ENCODE data around the gene RAI1. TPM values are rescaled to one million over a fixed set of nuclear protein-coding genes. Genes with fewer than 3 reads are reported as not detected.
A peak's percentile ranks its signal among the peaks of the same experiment; 100 is the strongest.

RAI1 gene
- total and polyA plus RNA-seq, 2 of the 8 experiments (the other 6 are each of a cell fraction or from before 2014, with no cell fraction given), result 0.39 to 1.2 TPM

- no peak for TF ChIP-seq SP2 (IDR thresholded peaks at IDR 0.05; ENCODE audit: low read length)
- TF ChIP-seq RBBP5 (IDR thresholded peaks at IDR 0.05; ENCODE audit: borderline replicate concordance, low read depth, low read length), result peak; percentile 76; the same call in 1 of the 2 replicates
- TF ChIP-seq ZNF274 (IDR thresholded peaks at IDR 0.05; ENCODE audit: borderline replicate concordance, extremely low read depth, low read length), result no peak
- no peak for TF ChIP-seq RNF2 (IDR thresholded peaks at IDR 0.05; ENCODE audit: borderline replicate concordance, low read depth, low read length, missing control alignments, poor library complexity, severe bottlenecking)
- TF ChIP-seq SIX5 (IDR thresholded peaks at IDR 0.05; ENCODE audit: low read depth, low read length), result no peak
- no peak for TF ChIP-seq POLR2A (IDR thresholded peaks at IDR 0.05; ENCODE audit: control extremely low read depth in 1 of 2, low read depth in 2 of 2, low read length in 2 of 2)
- TF ChIP-seq, protein P1, sequence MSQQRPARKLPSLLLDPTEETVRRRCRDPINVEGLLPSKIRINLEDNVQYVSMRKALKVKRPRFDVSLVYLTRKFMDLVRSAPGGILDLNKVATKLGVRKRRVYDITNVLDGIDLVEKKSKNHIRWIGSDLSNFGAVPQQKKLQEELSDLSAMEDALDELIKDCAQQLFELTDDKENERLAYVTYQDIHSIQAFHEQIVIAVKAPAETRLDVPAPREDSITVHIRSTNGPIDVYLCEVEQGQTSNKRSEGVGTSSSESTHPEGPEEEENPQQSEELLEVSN (IDR thresholded peaks at IDR 0.05), result peak; percentile 12; the same call in 1 of the 2 replicates
- TF ChIP-seq, protein P2, sequence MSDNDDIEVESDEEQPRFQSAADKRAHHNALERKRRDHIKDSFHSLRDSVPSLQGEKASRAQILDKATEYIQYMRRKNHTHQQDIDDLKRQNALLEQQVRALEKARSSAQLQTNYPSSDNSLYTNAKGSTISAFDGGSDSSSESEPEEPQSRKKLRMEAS (IDR thresholded peaks at IDR 0.05), result peak; percentile 62
- TF ChIP-seq KDM4A (IDR thresholded peaks at IDR 0.05; ENCODE audit: low read depth, low read length, severe bottlenecking), result no peak
- TF ChIP-seq MAFK (IDR thresholded peaks at IDR 0.05; ENCODE audit: low read depth, low read length), result no peak
- TF ChIP-seq, protein P3, sequence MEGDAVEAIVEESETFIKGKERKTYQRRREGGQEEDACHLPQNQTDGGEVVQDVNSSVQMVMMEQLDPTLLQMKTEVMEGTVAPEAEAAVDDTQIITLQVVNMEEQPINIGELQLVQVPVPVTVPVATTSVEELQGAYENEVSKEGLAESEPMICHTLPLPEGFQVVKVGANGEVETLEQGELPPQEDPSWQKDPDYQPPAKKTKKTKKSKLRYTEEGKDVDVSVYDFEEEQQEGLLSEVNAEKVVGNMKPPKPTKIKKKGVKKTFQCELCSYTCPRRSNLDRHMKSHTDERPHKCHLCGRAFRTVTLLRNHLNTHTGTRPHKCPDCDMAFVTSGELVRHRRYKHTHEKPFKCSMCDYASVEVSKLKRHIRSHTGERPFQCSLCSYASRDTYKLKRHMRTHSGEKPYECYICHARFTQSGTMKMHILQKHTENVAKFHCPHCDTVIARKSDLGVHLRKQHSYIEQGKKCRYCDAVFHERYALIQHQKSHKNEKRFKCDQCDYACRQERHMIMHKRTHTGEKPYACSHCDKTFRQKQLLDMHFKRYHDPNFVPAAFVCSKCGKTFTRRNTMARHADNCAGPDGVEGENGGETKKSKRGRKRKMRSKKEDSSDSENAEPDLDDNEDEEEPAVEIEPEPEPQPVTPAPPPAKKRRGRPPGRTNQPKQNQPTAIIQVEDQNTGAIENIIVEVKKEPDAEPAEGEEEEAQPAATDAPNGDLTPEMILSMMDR (IDR thresholded peaks at IDR 0.05; ENCODE audit: control extremely low read depth in 1 of 3, insufficient read depth in 1 of 3, low read depth in 1 of 3, low read length in 3 of 3), result no peak
- no peak for TF ChIP-seq TBP (IDR thresholded peaks at IDR 0.05; ENCODE audit: low read depth, low read length)
- TF ChIP-seq POLR2AphosphoS5 (IDR thresholded peaks at IDR 0.05; ENCODE audit: low read depth, low read length), result no peak
- no peak for TF ChIP-seq RAD21 (IDR thresholded peaks at IDR 0.05 in 1 of 2, conservative IDR thresholded peaks at IDR 0.05 in 1 of 2; ENCODE audit: low read depth in 2 of 2, low read length in 2 of 2)
- TF ChIP-seq POU5F1 (IDR thresholded peaks at IDR 0.05; ENCODE audit: low read depth, low read length), result no peak
- TF ChIP-seq CHD2 (IDR thresholded peaks at IDR 0.05; ENCODE audit: low read length), result no peak
- no peak for TF ChIP-seq BCL11A (IDR thresholded peaks at IDR 0.05; ENCODE audit: low read depth in 2 of 2, low read length in 2 of 2)
- no peak for TF ChIP-seq SP4 (IDR thresholded peaks at IDR 0.05; ENCODE audit: low read length)
- TF ChIP-seq BRCA1 (IDR thresholded peaks at IDR 0.05; ENCODE audit: low read depth, low read length), result no peak
- no peak for TF ChIP-seq FOSL1 (IDR thresholded peaks at IDR 0.05; ENCODE audit: insufficient read depth, low read depth, low read length)
- TF ChIP-seq PHF8 (conservative IDR thresholded peaks at IDR 0.05; ENCODE audit: low read depth, low read length), result no peak; the same call in 1 of the 2 replicates
- TF ChIP-seq GABPA (IDR thresholded peaks at IDR 0.05; ENCODE audit: borderline replicate concordance, insufficient read depth, low read length), result no peak
Observed at GRCh38 chr17:17782523-17783115, 101.4 kb downstream of the RAI1 start (continued).

Measured in H1 (cell line).